Astrocyte of the hippocampus (primary cell): ENCODE results near the gene THBS4.

Experiments
- DNase-seq: peaks from one replicate; pipeline ENCODE4 v3.0.0; 2011; ENCODE audit warnings: low read depth, low spot score

THBS4 gene

DNA sequence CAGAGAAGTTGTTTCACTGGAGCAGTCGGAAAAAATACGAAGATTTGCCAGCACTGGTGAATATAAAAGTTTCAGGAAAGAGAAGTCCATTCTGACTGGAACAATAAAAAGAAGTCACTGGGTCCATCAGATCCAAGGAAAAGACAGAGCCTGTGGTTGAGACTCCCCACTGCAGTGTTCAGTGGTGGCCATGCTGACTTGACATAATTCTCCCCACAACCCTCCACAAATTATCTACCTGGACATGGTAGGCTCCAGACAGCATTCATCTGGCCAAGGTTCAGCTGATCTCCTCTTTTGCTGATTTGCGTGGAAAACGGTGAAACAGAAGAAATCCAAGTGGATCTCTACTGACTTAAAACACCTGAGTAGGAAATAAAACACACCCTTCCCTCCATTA lies 8.0 kb downstream of the THBS4 start:
- DNase-seq, result no peak

DNA sequence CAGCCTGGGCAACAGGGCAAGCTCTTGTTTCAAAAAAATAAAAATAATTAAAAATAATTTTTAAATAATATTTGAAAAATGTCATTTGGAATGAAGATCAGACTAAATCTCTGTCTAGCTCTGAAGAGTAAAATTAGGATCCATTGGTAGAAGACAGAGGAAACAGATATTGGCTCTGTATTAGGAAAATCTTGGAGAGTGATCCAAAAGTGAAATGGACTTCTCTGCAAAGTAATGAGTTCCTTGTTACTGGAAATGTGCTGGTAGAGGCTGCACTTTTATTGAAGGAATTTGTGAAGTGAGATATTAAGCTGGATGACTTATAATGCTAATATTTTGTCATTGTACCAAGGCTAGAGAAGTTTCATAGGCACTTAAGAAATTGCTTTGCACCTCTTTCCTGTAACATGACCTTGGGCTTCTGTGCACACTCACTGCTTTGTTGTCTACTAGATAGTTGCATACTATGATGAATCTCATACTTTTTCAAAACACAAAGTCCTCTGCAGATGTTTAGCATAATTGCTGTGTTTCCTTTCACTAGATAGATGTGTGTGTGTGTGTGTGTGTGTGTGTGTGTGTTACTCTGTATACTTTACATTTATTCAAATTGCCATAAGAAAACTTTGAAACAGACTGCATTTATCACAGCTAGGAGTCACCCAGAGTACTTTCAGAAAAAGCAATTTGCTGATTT lies 13.1 kb downstream of the THBS4 start:
- DNase-seq, result no peak

DNA sequence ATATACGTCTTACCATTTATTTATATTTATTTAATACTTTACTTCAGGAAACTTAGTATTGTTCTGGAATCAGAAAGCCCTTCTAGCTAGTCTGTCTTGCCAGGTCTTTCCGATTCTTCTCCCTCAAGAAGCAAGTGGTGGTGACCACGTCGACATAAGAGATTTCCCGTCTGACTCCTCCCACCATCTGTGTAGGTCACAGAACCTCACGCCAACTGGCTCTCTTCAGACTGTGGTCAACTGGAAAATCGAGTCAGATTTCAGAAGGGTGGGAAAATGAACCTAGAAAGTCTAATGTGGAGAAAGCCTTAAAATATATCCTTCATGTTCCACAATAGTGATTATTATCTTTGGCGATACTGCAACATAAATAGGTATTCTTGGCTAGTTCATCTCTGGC lies 17.3 kb downstream of the THBS4 start:
- no peak for DNase-seq

DNA sequence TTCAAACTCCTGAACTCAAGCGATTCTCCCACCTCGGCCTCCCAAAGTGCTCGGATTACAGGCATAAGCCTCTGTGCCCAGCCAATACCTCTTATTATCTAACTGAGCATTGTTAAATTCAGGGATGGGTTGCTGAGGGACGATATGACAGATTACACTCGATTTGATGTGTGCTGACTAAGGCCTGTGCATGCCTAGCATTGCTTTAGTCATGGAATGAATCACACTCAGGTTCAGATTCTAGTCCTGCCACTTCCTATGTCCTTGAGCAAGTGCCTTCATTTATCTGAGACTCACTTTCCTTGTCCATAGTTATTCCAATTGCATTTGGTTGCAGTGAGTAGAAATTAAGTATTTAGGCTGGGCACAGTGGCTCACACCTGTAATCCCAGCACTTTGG lies 19.5 kb downstream of the THBS4 start:
- no peak for DNase-seq

DNA sequence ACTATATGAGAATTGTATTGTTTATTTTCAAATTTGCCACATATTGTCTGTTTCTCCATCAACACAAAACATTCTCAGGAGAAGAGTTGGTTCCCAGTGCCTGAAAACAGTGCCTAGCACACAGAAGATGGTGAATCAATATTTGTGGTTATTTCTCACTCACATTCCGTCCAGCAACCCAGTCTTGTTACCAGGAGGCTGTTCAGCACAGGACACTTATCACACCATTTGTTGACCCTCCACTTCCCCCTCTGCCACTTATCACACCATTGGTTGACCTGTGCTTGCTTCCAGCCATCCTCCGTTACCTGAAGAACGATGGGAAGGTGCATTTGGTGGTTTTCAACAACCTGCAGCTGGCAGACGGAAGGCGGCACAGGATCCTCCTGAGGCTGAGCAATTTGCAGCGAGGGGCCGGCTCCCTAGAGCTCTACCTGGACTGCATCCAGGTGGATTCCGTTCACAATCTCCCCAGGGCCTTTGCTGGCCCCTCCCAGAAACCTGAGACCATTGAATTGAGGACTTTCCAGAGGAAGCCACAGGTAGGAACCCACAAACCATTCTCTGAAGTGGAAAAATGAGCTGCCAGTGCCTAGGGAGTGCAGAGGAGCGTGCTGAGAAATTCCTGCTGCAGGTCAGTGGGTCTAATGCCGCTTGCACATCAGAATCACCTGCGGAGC lies 20.5 kb downstream of the THBS4 start:
- DNase-seq, result no peak

DNA sequence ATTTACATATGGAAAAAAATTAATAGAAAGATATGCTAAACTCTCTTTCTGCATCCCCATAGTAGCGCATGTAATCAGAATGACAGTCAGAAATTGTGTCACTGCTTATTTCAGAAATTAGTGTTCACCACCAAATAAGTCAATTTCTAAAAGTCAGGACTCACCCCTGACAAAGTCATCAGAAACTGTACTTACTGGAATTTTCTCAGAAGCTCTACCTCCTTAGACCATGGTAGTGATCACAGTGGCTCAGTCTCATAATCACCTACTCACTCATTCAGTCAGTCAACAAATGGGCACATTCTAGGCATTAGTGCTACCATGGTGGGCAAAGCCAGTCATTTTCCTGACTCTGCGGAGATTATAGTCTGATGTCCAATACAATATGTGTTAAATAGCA lies 22.0 kb downstream of the THBS4 start:
- no peak for DNase-seq

DNA sequence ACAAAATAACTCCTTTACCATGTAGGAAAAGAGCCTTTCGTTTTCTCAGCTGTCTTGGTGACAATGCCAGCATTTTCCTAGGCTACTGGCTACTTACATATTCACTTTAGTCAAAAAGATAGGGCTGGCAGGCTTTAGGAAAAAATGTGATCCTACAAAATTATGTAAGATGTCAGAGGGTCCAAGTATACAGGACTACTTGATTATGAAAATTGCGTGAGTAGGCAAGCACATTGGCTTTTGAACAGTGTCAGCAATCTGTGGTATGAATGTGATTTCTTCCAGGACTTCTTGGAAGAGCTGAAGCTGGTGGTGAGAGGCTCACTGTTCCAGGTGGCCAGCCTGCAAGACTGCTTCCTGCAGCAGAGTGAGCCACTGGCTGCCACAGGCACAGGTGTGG lies 22.8 kb downstream of the THBS4 start:
- no peak for DNase-seq

DNA sequence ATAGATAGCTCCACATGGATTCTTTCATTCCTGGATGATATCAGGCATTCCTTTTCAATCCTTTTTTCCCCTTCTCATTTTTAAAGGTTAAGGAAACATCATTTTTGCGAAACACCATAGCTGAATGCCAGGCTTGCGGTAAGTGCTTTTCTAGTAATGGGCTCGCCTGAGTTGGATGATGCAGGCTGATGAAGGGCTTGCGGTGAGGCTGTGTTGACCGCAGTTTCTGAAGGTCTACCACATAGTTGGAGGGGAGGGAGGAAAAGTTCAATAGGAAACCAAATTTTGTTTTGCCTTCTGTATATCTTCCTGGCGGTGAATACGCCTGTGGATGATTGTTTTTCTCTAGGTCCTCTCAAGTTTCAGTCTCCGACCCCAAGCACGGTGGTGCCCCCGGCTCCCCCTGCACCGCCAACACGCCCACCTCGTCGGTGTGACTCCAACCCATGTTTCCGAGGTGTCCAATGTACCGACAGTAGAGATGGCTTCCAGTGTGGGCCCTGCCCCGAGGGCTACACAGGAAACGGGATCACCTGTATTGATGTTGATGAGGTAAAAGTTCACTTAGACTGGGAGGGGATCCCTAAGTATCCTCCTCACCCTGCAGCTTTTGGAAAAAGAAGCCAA lies 24.3 kb downstream of the THBS4 start:
- no peak for DNase-seq

DNA sequence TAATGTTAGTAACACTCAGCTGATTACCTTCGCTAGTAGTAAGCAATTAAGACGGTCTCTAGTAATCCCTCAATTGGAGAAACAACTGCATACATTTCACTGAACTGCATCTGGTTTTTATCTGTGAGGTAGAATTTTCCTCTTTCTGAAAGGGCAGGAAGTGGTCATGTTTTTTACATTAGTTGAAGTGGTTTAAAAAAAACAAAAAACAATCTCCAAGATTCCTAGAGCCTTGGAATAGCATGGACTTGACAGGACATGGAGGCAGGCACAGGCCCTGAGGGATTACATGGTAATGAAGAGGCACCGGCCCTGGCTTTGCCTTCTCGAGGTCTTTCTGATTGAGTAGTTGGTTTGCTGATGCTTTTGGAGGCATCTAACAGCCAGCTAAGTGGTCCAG lies 25.8 kb downstream of the THBS4 start:
- no peak for DNase-seq

DNA sequence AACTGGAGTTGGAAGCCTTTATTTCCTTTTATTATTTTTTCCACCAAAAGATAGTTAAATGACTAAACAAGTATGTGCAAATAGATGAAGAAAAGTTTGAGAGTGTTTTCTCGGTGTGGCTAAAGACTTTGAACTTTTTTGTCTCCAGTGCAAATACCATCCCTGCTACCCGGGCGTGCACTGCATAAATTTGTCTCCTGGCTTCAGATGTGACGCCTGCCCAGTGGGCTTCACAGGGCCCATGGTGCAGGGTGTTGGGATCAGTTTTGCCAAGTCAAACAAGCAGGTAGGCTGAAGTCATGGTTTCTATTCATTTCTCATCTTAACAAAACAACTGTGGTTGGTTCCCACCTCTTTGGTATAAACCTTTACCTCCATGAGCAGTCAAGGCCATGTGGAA lies 26.4 kb downstream of the THBS4 start:
- no peak for DNase-seq

DNA sequence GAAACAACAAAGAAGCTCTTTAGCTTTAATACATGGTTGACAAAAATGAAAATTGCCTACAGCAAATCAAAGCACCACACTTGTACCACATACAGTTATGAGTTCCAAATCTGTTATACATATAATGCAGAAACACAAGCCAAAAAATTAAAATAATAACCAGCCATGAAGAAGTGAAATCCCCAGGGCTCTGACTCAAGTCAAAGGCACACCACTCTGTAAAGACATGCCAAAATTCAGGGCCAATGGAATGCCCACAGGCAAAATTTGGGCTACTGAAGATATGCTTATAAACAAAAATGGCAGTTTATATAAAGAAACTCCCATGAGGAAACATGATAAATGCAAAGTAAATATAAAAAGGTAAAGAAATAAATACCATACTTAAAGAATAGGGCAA lies 29.0 kb downstream of the THBS4 start:
- no peak for DNase-seq

DNA sequence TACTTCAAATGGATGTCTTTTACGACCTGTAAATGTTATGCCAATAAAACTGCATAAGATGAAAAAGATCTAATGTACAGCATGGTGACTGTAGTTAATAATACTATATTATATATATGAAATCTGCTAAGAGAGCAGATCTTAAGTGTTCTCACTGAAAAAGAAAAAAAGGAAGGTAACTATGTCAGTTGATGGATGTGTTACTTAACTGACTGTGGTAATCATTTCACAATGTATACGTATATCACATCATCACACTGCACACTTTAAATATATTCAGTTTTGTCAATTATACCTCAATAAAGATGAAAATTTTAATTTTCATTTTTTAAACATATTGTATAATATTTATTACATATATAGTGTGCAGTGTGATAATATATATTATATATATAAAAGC lies 31.9 kb downstream of the THBS4 start:
- no peak for DNase-seq

DNA sequence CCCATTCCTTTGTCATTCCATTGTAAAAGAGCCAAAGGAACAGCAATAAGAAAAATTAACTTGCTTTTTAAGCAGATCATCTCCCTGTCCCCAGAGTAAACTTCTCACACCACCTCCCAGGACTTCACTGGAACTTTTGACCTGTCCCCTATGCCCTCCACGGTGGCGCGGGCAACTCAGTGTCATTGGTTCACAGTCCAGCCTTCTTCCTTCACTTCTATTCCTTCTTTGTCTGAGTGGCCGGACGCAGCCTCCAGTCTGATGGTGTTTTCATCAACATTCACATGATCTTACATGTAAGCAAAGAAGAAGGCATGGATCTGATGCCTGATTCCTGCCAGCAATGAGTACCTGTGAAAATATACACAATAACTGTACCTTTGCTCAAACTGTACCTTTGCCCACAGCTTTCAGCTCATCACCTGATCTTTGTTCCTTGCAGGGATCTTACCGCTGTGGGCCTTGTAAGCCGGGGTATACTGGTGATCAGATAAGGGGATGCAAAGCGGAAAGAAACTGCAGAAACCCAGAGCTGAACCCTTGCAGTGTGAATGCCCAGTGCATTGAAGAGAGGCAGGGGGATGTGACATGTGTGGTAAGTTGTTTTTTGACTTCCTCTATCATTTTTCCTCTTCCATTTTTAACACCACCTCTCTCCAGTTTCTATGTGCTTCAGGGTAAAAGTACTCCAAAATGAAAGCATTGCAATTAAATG lies 32.5 kb downstream of the THBS4 start:
- DNase-seq, result no peak

DNA sequence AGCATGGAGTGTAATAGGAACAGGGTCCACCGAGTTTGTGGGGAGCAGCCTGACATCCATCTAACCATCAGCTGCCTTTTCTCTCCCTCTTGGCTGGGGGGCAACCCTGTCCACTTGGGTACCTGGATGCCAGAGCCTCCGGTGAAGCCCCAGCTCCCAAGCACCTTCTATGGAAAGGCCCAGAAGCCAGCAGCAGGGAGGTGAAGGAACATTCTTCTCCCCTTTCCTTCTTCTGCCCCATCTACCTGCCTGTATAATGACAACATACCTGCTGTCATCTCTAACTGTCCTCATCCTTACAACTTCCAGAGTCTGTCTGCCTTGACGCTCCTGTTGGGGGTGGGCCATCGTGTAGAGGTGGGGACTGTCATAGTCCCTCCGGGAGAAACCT lies 33.1 kb downstream of the THBS4 start:
- no peak for DNase-seq

DNA sequence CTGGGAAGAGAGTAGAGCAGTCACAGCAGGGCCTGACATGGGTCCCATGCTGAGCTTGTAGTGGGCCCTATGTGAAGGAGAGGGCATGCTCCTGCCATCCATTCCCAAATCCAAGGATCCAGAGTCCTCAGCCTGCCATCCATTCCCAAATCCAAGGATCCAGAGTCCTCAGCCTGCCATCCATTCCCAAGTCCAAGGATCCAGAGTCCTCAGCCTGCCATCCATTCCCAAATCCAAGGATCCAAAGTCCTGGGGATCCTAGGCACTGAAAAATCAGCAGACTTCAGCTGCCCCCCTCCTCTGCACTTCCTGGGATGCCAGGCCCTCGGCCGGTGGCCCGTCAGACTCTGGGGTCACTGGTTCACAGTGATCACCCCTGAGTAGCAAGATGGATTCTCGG lies 33.6 kb downstream of the THBS4 start:
- DNase-seq, result no peak

DNA sequence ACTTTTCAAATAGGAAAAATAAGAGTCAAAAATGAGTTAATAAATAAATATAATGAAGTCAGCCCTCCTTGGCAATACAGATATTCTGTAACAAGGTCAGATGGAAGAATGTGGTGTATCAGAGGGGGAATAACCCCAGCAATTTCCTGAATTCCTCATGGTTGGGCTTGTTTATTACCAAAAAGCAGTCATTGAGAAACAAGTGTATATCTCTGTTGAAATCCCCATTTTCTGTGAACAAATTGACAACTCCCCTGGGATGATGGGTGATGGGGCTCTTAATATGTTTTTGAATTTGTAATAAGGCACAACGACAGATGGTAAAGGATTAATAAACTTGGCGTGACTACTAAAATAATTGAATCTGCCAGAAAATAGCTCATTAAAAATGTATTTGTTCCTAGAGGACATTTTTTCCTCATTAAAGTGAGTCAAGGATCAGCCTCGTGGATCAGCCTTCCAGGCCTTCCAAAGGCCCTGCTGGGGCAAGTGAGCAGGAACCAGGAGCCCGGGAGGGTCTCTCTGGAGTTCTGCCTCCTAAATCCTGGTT lies 34.2 kb downstream of the THBS4 start:
- DNase-seq, result no peak

DNA sequence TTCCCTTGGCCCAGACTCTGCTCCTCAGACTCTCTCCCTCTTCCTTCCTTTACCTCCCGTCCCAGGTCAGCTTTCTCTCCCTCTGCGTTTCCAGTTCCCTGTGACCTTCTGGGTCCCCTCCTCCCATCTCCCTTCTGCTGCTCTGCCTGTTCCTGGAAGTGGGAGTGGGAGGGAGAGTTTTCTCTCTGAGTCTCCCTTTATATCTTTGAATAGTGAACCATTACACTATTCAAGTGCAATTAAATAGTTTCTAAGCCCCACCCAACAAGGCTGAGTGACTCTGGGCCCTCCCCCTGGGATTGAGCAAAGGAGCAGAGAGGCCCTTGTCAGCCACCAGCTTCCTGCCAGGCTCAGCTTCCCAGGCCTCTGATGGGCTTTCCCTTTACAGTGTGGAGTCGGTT lies 34.8 kb downstream of the THBS4 start:
- no peak for DNase-seq

DNA sequence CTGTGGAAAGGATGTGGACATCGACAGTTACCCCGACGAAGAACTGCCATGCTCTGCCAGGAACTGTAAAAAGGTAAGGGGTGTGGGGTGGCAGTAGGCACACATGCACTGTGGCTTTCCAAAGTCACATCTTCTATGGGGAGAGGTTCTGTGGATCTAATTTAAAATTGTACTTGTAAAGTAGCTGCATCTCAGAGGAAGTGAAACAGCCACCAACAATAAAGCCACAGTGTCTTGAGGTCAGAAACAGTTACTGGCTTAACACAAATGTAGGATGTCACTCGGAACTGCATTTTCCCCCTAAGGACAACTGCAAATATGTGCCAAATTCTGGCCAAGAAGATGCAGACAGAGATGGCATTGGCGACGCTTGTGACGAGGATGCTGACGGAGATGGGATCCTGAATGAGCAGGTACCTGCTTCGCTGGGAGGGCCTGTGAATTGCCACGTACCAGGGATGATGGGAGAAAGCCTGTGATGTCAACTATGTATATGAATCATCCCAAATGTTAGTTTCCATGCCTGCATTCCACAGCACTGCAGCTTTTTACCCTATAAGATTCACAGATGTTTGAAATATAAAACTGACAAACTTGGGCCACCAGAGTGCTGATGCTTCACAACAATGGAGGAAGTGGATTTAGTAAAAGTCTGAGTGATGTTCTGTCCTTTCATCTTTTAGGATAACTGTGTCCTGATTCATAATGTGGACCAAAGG lies 35.3 kb downstream of the THBS4 start:
- no peak for DNase-seq

DNA sequence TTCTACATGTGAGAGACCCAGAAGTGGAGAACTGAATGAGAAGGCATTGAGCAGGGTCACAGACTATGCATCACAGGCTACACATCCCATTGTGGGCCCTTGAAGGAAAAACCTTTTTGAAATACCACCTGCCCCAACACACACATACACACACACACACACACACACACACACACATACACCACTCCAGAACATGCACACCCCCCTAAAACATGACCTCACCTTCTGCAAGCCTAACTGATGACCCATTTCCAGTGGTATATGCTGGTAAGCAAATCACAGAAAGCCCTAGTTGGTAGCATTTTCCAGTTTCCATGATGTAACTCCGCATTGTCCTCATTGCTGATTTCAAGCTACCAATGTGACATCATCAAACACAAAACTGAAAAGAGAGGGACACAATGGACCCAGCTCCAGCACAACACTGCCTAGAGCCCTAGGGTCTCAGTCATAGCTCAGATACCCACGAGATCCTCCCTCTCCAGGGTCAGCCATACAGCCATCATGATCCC lies 36.4 kb downstream of the THBS4 start:
- no peak for DNase-seq

DNA sequence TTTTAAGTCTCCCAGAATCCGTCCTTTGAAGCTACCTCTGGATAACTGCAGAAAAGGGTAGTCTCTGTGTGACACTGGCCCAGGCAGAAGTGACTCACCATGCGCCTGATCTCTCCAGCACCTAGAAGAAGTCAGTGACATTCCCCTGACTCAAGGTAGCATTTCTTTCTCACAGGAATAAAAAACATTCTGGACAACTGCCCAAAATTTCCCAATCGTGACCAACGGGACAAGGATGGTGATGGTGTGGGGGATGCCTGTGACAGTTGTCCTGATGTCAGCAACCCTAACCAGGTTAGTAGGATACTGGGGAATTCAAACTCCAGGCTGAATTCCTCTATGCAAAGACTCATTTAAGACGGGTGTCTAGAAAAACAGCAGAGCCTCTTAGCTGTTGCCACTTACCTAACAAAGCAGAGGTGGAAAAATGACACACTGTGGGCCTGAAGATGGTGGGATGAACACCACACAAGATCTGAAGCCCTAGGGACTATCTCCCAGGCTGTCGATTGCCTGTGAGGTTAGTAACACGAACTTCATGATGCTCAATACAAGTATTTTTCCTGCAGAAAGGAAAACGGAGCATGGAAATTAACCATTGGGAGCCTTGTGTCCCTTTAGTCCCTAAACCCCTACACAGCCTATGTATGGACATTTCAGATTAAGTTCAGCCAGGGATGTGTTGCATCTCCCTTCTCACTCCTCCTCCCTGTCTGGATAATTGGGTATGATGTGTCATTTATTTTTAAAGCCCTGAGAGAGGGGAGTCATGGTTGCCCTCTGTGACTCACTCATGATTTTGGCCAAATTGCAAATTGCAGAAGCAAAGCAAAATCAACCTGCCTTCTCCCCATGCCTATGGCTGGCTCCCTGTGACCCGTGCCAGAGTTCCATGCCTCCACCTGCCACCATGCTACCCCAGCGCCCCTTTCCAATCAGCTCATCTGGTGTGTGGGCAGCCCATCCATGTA lies 37.2 kb downstream of the THBS4 start:
- no peak for DNase-seq
